ENCODE results near the gene SCNN1B.

Gene SCNN1B

GRCh38 chr16:23343643-23344612 lies 41.8 kb downstream of the SCNN1B start:
- Histone ChIP-seq H3K27ac (ENCODE audit: low read depth, low read length) (peak overlapping the region; percentile 6), H3K4me3 (ENCODE audit: low read depth in 1 of 2, low read length in 2 of 2) (no peak overlapping the region), H3K27me3 (ENCODE audit: control insufficient read depth in 1 of 2, insufficient read depth in 2 of 2, low read length in 2 of 2) (no peaks in the 10 kb centered on the region), H3K9me3 (ENCODE audit: low read length) (no peaks in the 10 kb centered on the region), H3K36me3 (ENCODE audit: insufficient read depth, low read length) (no peaks in the 10 kb centered on the region), H3K9ac (ENCODE audit: low read length) (no peak overlapping the region), H3K4me1 (ENCODE audit: insufficient read depth, low read length) (peaks cover 18% of the 10 kb centered on the region)

- Histone ChIP-seq H3K27ac (ENCODE audit: low read depth, low read length) (no peak overlapping the region), H3K9ac (ENCODE audit: low read length) (no peak overlapping the region), H3K36me3 (ENCODE audit: insufficient read depth, low read length) (no peaks in the 10 kb centered on the region), H3K4me3 (ENCODE audit: low read depth in 1 of 2, low read length in 2 of 2) (no peak overlapping the region), H3K4me1 (ENCODE audit: insufficient read depth, low read length) (peaks cover 18% of the 10 kb centered on the region), H3K27me3 (ENCODE audit: control insufficient read depth in 1 of 2, insufficient read depth in 2 of 2, low read length in 2 of 2) (no peaks in the 10 kb centered on the region), H3K9me3 (ENCODE audit: low read length) (no peaks in the 10 kb centered on the region)
These were observed 43.1 kb downstream of the SCNN1B start for GRCh38 chr16:23345237-23345636.

- Histone ChIP-seq H3K36me3 (ENCODE audit: insufficient read depth, low read length) (no peaks in the 10 kb centered on the region), H3K27me3 (ENCODE audit: control insufficient read depth in 1 of 2, insufficient read depth in 2 of 2, low read length in 2 of 2) (no peaks in the 10 kb centered on the region), H3K9me3 (ENCODE audit: low read length) (no peaks in the 10 kb centered on the region), H3K27ac (ENCODE audit: low read depth, low read length) (no peak overlapping the region), H3K9ac (ENCODE audit: low read length) (no peak overlapping the region), H3K4me3 (ENCODE audit: low read depth in 1 of 2, low read length in 2 of 2) (no peak overlapping the region), H3K4me1 (ENCODE audit: insufficient read depth, low read length) (peaks cover 3% of the 10 kb centered on the region)
These were observed 46.7 kb downstream of the SCNN1B start for GRCh38 chr16:23348579-23349469.

GRCh38 chr16:23351360-23351759 lies 49.3 kb downstream of the SCNN1B start:
- Histone ChIP-seq H3K36me3 (ENCODE audit: insufficient read depth, low read length) (no peaks in the 10 kb centered on the region), H3K27me3 (ENCODE audit: control insufficient read depth in 1 of 2, insufficient read depth in 2 of 2, low read length in 2 of 2) (no peaks in the 10 kb centered on the region), H3K4me3 (ENCODE audit: low read depth in 1 of 2, low read length in 2 of 2) (no peak overlapping the region), H3K9ac (ENCODE audit: low read length) (no peak overlapping the region), H3K4me1 (ENCODE audit: insufficient read depth, low read length) (no peaks in the 10 kb centered on the region), H3K27ac (ENCODE audit: low read depth, low read length) (no peak overlapping the region), H3K9me3 (ENCODE audit: low read length) (no peaks in the 10 kb centered on the region)

GRCh38 chr16:23353440-23353839 lies 51.3 kb downstream of the SCNN1B start:
- Histone ChIP-seq H3K27me3 (ENCODE audit: control insufficient read depth in 1 of 2, insufficient read depth in 2 of 2, low read length in 2 of 2) (no peaks in the 10 kb centered on the region), H3K4me3 (ENCODE audit: low read depth in 1 of 2, low read length in 2 of 2) (no peak overlapping the region), H3K9me3 (ENCODE audit: low read length) (no peaks in the 10 kb centered on the region), H3K36me3 (ENCODE audit: insufficient read depth, low read length) (no peaks in the 10 kb centered on the region), H3K27ac (ENCODE audit: low read depth, low read length) (no peak overlapping the region), H3K9ac (ENCODE audit: low read length) (no peak overlapping the region), H3K4me1 (ENCODE audit: insufficient read depth, low read length) (no peaks in the 10 kb centered on the region)

- no peak overlapping the region for H3K27ac ChIP-seq (ENCODE audit: low read depth, low read length)
- no peaks in the 10 kb centered on the region for H3K4me1 ChIP-seq (ENCODE audit: insufficient read depth, low read length)
- H3K4me3 ChIP-seq (ENCODE audit: low read depth in 1 of 2, low read length in 2 of 2): no peak overlapping the region
- H3K27me3 ChIP-seq (ENCODE audit: control insufficient read depth in 1 of 2, insufficient read depth in 2 of 2, low read length in 2 of 2): no peaks in the 10 kb centered on the region
- H3K36me3 ChIP-seq (ENCODE audit: insufficient read depth, low read length): no peaks in the 10 kb centered on the region
- H3K9ac ChIP-seq (ENCODE audit: low read length): no peak overlapping the region
- H3K9me3 ChIP-seq (ENCODE audit: low read length): no peaks in the 10 kb centered on the region
These were observed 52.1 kb downstream of the SCNN1B start for GRCh38 chr16:23354246-23354645.

- Histone ChIP-seq H3K36me3 (ENCODE audit: insufficient read depth, low read length) (no peaks in the 10 kb centered on the region), H3K4me3 (ENCODE audit: low read depth in 1 of 2, low read length in 2 of 2) (no peak overlapping the region), H3K27ac (ENCODE audit: low read depth, low read length) (no peak overlapping the region), H3K4me1 (ENCODE audit: insufficient read depth, low read length) (no peaks in the 10 kb centered on the region), H3K9me3 (ENCODE audit: low read length) (no peaks in the 10 kb centered on the region), H3K27me3 (ENCODE audit: control insufficient read depth in 1 of 2, insufficient read depth in 2 of 2, low read length in 2 of 2) (no peaks in the 10 kb centered on the region), H3K9ac (ENCODE audit: low read length) (no peak overlapping the region)
These were observed 53.1 kb downstream of the SCNN1B start for GRCh38 chr16:23355106-23355670.

GRCh38 chr16:23356941-23357340 lies 54.8 kb downstream of the SCNN1B start:
- H3K9ac ChIP-seq (ENCODE audit: low read length): no peak overlapping the region
- no peak overlapping the region for H3K27ac ChIP-seq (ENCODE audit: low read depth, low read length)
- no peaks in the 10 kb centered on the region for H3K27me3 ChIP-seq (ENCODE audit: control insufficient read depth in 1 of 2, insufficient read depth in 2 of 2, low read length in 2 of 2)
- no peaks in the 10 kb centered on the region for H3K9me3 ChIP-seq (ENCODE audit: low read length)
- H3K36me3 ChIP-seq (ENCODE audit: insufficient read depth, low read length): no peaks in the 10 kb centered on the region
- H3K4me3 ChIP-seq (ENCODE audit: low read depth in 1 of 2, low read length in 2 of 2): no peak overlapping the region
- no peaks in the 10 kb centered on the region for H3K4me1 ChIP-seq (ENCODE audit: insufficient read depth, low read length)

- no peak overlapping the region for H3K4me3 ChIP-seq (ENCODE audit: low read depth in 1 of 2, low read length in 2 of 2)
- no peak overlapping the region for H3K27ac ChIP-seq (ENCODE audit: low read depth, low read length)
- no peaks in the 10 kb centered on the region for H3K27me3 ChIP-seq (ENCODE audit: control insufficient read depth in 1 of 2, insufficient read depth in 2 of 2, low read length in 2 of 2)
- no peaks in the 10 kb centered on the region for H3K36me3 ChIP-seq (ENCODE audit: insufficient read depth, low read length)
- peaks cover 5% of the 10 kb centered on the region for H3K4me1 ChIP-seq (ENCODE audit: insufficient read depth, low read length)
- H3K9ac ChIP-seq (ENCODE audit: low read length): no peak overlapping the region
- no peaks in the 10 kb centered on the region for H3K9me3 ChIP-seq (ENCODE audit: low read length)
These were observed 55.7 kb downstream of the SCNN1B start for GRCh38 chr16:23357761-23358290.

- Histone ChIP-seq H3K9me3 (ENCODE audit: low read length) (no peaks in the 10 kb centered on the region), H3K27ac (ENCODE audit: low read depth, low read length) (no peak overlapping the region), H3K4me1 (ENCODE audit: insufficient read depth, low read length) (peaks cover 10% of the 10 kb centered on the region), H3K9ac (ENCODE audit: low read length) (no peak overlapping the region), H3K27me3 (ENCODE audit: control insufficient read depth in 1 of 2, insufficient read depth in 2 of 2, low read length in 2 of 2) (no peaks in the 10 kb centered on the region), H3K4me3 (ENCODE audit: low read depth in 1 of 2, low read length in 2 of 2) (no peak overlapping the region), H3K36me3 (ENCODE audit: insufficient read depth, low read length) (no peaks in the 10 kb centered on the region)
These were observed 57.1 kb downstream of the SCNN1B start for GRCh38 chr16:23359092-23359760.

Data from muscle layer of colon (tissue), 2 donors.